Stimulated activated CD8-positive, alpha-beta memory T cell treated with anti-CD3 and anti-CD28 coated beads, Interleukin-15, amount 100 ng/mL, for 48 hours (primary cell): ENCODE results near the gene TSPAN19.
A peak's percentile ranks its signal among the peaks of the same experiment; 100 is the strongest.
"Not testable (repeated sequence)": the region's sequence is repeated elsewhere in the genome, so short reads cannot be mapped to it uniquely, and the experiment has no call there.

Experiments used
- DNase-seq, 2 donors: peaks; one replicate each; pipeline ENCODE4 v3.0.0-alpha.2; 2020; ENCODE audit warnings: low read depth in 2 of 2

Gene TSPAN19

GRCh38 chr12:85036234-85036707, at the start of gene TSPAN19, which contains the start of gene LRRIQ1:
TSS of gene TSPAN19 (minus strand) at chr12:85036277. CDS start at chr12:85029946, 6,331 bp downstream.
TSS of gene LRRIQ1 (plus strand) at chr12:85036351. CDS start at chr12:85038177, 1,826 bp downstream.
- DNase-seq, result peak in 1 of 2 donors; percentile 1

- DNase-seq, result no peak
Observed at GRCh38 chr12:85085066-85085465, 49.0 kb upstream of the TSPAN19 start.

GRCh38 chr12:85076688-85077430, 40.8 kb upstream of the TSPAN19 start:
- no peak for DNase-seq

GRCh38 chr12:85072826-85073225, 36.7 kb upstream of the TSPAN19 start:
- no peak for DNase-seq

- no peak for DNase-seq
Observed at GRCh38 chr12:85065837-85066482, 29.9 kb upstream of the TSPAN19 start.

GRCh38 chr12:85060916-85061315, 24.8 kb upstream of the TSPAN19 start:
- no peak for DNase-seq

GRCh38 chr12:85059594-85059993, 23.5 kb upstream of the TSPAN19 start:
- DNase-seq, result no peak

- no peak for DNase-seq
Observed at GRCh38 chr12:85058339-85058738, 22.3 kb upstream of the TSPAN19 start.

- DNase-seq, result no peak
Observed at GRCh38 chr12:85057370-85057963, 21.4 kb upstream of the TSPAN19 start.

GRCh38 chr12:85043829-85044228, 7.8 kb upstream of the TSPAN19 start:
- no peak for DNase-seq

- no peak for DNase-seq
Observed at GRCh38 chr12:85041395-85041794, 5.3 kb upstream of the TSPAN19 start.

- no peak for DNase-seq
Observed at GRCh38 chr12:85036733-85037132, 656 bp upstream of the TSPAN19 start.

- no peak for DNase-seq
Observed at GRCh38 chr12:85029456-85029855, 6.6 kb downstream of the TSPAN19 start.

- no peak for DNase-seq
Observed at GRCh38 chr12:85018098-85018497, 18.0 kb downstream of the TSPAN19 start.

- DNase-seq, result no peak
Observed at GRCh38 chr12:85017618-85018017, 18.5 kb downstream of the TSPAN19 start.

GRCh38 chr12:85017133-85017532, 18.9 kb downstream of the TSPAN19 start:
- DNase-seq, result no peak

- DNase-seq, result no peak
Observed at GRCh38 chr12:85016413-85016812, 19.7 kb downstream of the TSPAN19 start.

- DNase-seq, result no peak
Observed at GRCh38 chr12:85007836-85008235, 28.2 kb downstream of the TSPAN19 start.

GRCh38 chr12:85006206-85006605, 29.9 kb downstream of the TSPAN19 start:
- DNase-seq, result no peak

- DNase-seq, result no peak
Observed at GRCh38 chr12:85005615-85006014, 30.5 kb downstream of the TSPAN19 start.

- DNase-seq, result not testable (repeated sequence)
Observed at GRCh38 chr12:85005047-85005446, 31.0 kb downstream of the TSPAN19 start.

GRCh38 chr12:85004204-85004603, 31.9 kb downstream of the TSPAN19 start:
- DNase-seq, result no peak
